ENCODE results near the gene OBI1. TPM values are rescaled to one million over a fixed set of nuclear protein-coding genes. Genes with fewer than 3 reads are reported as not detected.

The OBI1 gene
- 9.2 TPM for polyA plus RNA-seq (2013, experiment 1 of 2; ENCODE audit: insufficient read length)
- polyA plus RNA-seq (2013, experiment 2 of 2; ENCODE audit: insufficient read length): 11.6 TPM

DNA sequence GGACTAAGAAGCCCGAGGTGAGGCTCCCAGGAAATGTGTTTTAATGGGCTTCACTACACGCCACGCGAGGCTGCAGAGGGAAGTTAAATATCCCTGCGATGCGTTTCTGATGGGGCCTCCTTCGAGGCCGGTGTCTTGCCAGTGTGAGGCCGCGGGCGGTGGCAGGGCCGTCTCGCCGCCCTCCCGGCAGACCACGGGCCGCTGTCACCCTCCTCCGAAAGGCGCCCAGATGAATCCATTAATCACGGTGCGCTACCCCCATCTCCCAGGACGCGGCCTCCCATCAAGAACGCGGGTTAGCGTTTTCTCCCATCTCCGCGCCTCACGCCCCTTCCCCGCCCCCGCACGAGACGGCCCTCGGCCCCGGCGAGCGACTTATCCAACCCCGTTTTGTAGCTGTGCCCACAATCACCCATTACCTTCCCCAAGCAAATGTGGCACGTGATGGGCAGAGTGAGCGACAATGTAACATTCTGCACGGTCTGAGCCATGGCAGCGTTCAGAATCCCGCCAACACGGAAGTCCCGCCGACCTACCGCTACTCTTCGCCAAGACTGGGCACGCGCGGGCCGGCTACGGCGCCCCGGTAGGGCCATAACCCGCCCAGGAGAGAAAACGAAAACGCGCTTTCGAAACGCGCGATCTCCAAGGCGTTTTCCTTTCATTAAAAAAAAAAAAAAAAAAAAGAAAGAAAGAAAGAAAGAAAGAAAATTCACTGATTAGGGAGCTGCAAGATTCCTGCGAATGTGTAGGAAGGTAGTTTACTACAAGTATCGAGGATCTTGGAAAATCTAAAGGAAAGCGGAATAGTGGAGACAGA lies at the start of gene OBI1:
TSS of gene OBI1 (minus strand) at position 526 of the 820 bp plus-strand sequence. CDS start at position 491, 35 bp downstream.
- DNase-seq: peak; percentile 90

DNA sequence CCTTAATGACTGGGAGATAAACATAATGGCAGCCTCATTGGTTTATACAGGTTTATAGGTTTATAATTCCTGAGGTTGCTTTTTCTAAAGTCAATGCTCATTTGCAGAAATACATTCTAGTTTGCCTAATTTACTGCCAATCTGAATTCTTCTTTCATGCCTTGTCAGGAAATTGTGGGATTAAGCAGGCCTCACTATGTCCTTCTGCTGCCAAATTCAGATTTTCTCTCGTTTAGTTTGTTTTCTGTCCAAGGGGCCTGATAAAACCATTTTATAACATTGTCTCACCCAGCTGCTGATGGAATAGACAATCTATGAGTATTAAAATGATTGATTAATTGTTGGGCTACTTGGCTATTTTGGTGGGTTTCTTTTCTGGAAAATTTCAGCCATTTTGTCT lies 42.4 kb upstream of the OBI1 start:
- no peak for DNase-seq

DNA sequence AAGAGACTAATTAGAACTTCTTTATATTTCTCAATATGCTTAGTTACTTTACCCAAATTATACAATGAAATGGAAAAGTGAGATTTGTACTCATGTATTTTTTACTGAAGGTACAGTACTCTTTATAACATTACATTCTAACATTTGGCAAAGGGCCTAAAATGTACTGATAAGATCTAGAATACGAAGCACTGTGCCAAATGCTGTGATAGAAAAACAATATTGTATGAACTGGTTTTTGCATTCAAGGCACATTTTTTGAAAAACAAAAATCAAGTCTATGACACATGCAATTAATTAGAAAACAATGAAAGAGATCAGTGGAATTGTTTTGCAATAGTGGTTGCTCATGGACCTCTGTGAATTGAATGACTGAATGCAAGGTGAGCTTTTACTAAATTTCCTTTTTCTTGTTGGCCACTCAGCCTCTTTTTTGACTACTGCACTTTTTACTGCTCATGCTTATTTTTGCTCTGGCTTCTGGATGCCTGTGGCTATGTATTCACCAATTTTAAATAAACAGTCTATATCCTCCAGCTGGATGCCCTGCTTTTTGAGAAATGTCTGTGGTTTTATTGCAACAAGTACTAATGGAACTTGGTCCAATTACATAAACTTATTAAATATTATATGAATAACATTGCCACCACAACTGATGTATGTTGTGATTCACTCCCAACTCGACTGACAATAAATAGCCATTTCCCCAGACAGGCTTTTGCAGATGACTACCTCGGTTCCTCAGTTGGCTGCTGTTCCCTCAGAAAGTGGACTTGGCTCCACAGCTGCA lies 41.4 kb upstream of the OBI1 start:
- no peak for DNase-seq

GRCh38 chr13:78689011-78689410 lies 30.1 kb upstream of the OBI1 start:
- no peak for DNase-seq

- DNase-seq: no peak
Observed at GRCh38 chr13:78686461-78686860, 27.5 kb upstream of the OBI1 start.

DNA sequence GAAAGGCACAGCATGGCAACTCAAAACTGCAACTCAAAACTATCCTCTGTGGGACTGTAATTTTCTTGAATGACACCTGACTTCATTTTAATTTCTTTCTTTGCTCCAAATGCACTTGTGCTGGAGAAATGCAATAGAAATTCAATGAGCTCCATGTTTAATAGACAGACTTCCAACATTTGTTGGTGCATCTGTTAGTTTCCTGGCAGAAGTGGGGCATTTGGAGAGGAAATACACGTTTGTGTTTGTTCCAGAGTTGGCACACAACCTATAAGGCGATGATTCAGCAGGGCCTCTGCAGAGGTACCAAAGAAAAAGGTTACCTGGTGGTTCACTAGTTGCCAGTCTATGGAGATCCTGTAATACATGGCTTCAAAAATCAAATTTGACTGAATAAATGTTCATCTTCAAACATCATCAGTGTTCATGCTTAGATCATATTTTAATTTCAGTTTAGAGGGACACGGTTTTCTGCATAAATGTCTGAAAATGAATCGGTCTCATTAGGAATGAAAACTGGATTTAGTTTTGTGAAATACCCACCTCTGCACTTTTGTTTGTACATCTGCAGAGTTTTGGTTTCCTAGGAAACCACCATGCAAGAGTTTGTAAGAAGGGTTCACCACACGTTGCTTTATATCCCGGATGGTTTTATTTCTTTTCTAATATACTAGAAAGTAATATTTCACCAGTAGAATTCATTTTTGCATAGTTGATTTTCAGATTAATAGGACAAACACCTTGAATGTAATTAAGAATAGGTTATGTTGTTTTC lies 21.8 kb upstream of the OBI1 start:
- DNase-seq: no peak

DNA sequence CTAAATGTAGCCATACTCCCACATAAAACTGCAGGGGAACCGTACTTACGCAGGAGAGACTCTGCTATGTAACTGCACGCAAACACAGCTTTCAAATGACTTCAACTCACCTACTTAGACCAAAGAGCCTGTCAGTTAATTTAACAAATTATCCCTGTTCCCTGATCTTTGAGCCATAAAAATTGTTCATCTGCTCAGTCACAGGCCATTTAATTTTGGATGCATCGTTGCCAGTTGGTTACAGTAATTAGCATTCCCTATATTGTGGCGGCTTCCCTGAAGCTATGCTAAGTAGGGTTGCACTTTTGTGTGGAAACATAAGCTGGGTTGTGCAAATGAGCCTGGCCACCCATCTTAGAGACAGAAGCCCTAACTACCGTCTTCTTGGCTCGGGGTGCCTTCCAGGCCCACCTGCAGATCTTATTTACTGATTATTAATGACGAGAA lies 21.2 kb upstream of the OBI1 start:
- no peak for DNase-seq

DNA sequence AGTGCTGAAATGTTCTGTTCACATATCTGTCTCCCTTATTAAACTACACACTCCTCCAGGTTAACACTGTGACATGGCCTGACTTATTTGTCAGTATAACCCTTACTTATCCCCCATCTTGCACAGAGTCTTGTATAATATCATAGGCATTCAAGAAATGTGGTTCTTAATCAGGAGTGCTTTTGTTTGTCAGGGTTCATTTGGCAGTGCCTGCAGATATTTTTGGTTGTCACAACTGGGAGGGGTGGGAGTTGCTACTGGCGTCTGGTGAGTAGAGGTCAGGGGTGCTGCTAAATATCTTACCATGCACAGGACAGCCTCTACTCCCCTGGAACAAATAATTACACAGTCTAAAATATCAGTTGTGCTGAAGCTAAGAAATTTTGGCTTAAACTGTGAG lies 20.4 kb upstream of the OBI1 start:
- DNase-seq: no peak

GRCh38 chr13:78675112-78675511 lies 16.2 kb upstream of the OBI1 start:
- no peak for DNase-seq

DNA sequence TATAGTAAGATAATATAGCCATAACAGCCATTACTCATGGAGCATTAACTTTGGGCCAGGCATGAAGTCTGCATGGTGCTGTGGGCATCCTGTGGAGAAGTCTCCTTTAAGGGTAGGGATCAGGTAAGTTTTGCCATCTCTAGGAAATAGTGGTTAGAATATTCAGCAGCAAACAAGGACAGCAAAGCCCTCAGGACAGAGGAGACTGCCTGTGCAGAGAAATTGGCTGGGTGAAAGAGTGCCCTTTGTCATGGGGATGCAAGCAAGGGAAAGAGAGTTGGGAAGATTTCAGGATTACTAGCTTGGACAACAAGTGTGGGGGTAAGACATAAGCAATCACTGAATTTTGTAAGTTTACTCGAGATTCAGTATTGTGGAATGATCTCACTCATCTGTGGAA lies 15.7 kb upstream of the OBI1 start:
- DNase-seq: no peak

- DNase-seq: no peak
Observed at GRCh38 chr13:78662467-78662866, 3.5 kb upstream of the OBI1 start.

GRCh38 chr13:78660495-78660857 lies 1.5 kb upstream of the OBI1 start:
- DNase-seq: no peak

GRCh38 chr13:78659732-78660494 lies 958 bp upstream of the OBI1 start:
- peak; percentile 14 for DNase-seq

DNA sequence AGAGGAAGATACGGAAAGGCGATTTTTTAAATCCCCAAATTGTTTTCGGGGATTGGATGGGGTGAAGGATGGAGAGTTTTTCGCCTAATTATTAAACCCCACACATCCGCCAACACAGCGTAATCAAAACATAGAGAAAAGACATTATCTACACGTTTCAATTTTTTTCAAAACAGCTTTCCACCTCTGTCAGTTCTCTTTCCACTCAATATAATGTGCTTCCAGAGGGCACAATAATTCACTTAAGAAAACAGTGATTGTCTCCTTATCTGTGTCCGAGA lies 435 bp upstream of the OBI1 start:
- DNase-seq: no peak

- no peak for DNase-seq
Observed at GRCh38 chr13:78657699-78658629, 991 bp downstream of the OBI1 start.

- DNase-seq: no peak
Observed at GRCh38 chr13:78655906-78656305, 3.0 kb downstream of the OBI1 start.

DNA sequence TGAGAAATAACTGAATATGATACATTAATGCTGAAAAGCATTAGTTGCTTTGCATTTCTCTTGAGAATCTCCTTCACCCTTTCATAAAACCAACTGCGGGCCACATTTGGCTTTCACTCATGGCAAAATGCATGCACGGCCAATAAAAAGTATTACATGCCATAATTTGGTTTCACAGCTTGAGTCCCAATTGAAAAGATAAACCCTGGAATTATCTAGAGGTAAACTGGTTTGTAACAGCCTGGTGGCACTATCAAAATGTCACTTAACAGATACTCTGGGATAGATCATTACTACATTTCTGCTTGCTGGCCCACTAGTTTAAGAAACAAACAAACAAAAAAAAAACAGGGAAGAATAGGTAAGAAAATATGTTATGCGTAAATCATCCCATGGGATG lies 3.9 kb downstream of the OBI1 start:
- DNase-seq: no peak

DNA sequence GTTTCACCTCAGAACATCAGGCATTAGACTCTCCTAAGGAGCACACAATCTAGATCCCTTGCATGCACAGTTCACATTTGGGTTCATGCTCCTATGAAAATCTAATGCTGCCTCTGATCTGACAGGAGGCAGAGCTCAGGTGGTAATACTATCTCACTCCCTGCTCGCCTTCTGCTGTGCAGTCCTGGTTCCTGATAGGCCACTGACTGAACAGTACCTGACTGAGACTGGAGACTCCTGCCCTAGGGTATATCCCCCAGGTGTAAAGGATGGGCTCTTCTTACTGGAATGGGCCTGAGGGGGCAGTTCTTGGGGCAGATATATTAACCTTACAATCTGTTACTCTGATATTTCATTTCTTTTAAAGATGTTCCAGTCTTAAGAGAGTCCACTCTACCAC lies 6.3 kb downstream of the OBI1 start:
- DNase-seq: no peak

DNA sequence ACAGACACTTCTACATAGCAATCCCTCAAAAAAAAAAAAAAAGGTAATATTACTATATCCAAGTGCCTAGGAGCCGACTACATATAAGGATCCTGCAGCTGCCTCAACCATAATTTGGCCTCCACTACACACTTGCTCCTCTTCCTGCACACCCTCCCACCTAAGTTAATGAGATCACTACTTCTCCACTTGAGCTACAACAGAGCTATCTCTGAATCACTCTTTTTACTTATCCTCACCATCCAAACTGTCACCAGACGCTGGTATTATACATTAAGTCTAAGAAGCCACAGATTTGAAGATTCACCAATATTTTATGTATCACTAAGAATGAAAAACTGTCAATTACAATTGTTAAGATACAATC lies 8.3 kb downstream of the OBI1 start:
- no peak for DNase-seq

- DNase-seq: no peak
Observed at GRCh38 chr13:78649997-78650716, 8.8 kb downstream of the OBI1 start.
